ENCODE results near the gene GID8.

The GID8 gene

DNA sequence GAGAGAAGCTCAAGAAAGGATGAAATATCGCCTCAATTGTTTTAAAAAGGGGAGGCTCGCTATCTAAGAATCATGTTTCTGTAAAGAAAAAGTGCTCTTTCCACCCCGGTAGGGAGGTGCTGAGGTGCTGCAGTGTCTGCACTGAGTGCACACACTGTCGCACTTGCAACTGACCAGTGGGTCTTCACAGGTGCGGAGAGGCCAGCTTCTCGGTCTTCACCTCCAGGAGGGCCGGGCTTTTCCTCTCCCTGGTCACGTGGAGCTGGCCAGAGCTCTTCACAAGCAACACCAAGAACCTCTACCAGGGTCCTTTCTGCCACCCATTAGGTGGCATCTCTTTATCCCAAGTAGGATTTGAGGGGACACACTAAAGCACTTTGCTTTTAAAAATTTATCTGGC is 48.5 kb upstream of the GID8 start:
- no peak overlapping the region for H3K27ac ChIP-seq (ENCODE audit: low read depth, low read length)
- H3K4me3 ChIP-seq (ENCODE audit: low read length), result no peak overlapping the region
- H3K27me3 ChIP-seq (ENCODE audit: control insufficient read depth, low read length), result no peaks in the 10 kb centered on the region
- peaks cover 4% of the 10 kb centered on the region; the same call in 1 of the 2 replicates for H4K20me1 ChIP-seq (ENCODE audit: control insufficient read depth, insufficient read depth, low read depth, low read length)
- H3K9me2 ChIP-seq (replicated peaks; ENCODE audit: control insufficient read depth, low read length), result no peaks in the 10 kb centered on the region
- no peaks in the 10 kb centered on the region for H3K79me2 ChIP-seq (ENCODE audit: control insufficient read depth, low read length)
- H3K36me3 ChIP-seq (ENCODE audit: control insufficient read depth, low read length), result peaks cover 85% of the 10 kb centered on the region
- no peak for TF ChIP-seq EZH2phosphoT487 (IDR thresholded peaks at IDR 0.05; ENCODE audit: borderline replicate concordance, low read length)
- TF ChIP-seq, protein P1, sequence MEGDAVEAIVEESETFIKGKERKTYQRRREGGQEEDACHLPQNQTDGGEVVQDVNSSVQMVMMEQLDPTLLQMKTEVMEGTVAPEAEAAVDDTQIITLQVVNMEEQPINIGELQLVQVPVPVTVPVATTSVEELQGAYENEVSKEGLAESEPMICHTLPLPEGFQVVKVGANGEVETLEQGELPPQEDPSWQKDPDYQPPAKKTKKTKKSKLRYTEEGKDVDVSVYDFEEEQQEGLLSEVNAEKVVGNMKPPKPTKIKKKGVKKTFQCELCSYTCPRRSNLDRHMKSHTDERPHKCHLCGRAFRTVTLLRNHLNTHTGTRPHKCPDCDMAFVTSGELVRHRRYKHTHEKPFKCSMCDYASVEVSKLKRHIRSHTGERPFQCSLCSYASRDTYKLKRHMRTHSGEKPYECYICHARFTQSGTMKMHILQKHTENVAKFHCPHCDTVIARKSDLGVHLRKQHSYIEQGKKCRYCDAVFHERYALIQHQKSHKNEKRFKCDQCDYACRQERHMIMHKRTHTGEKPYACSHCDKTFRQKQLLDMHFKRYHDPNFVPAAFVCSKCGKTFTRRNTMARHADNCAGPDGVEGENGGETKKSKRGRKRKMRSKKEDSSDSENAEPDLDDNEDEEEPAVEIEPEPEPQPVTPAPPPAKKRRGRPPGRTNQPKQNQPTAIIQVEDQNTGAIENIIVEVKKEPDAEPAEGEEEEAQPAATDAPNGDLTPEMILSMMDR (IDR thresholded peaks at IDR 0.05; ENCODE audit: low read depth, low read length, poor library complexity, severe bottlenecking), result no peak
- H3K9me3 ChIP-seq (ENCODE audit: control insufficient read depth, insufficient read depth, low read length), result no peaks in the 10 kb centered on the region
- H3K4me1 ChIP-seq (ENCODE audit: control insufficient read depth, low read length), result no peaks in the 10 kb centered on the region
- H3K4me2 ChIP-seq (ENCODE audit: low read length), result no peak overlapping the region
- no peaks in the 10 kb centered on the region for H3F3A ChIP-seq (ENCODE audit: control insufficient read depth, insufficient read depth)

GRCh38 chr20:62889871-62890270 is 48.1 kb upstream of the GID8 start:
- peaks cover 1% of the 10 kb centered on the region; the same call in 1 of the 2 replicates for H4K20me1 ChIP-seq (ENCODE audit: control insufficient read depth, insufficient read depth, low read depth, low read length)
- no peak overlapping the region for H3K4me3 ChIP-seq (ENCODE audit: low read length)
- no peaks in the 10 kb centered on the region for H3K9me3 ChIP-seq (ENCODE audit: control insufficient read depth, insufficient read depth, low read length)
- H3K36me3 ChIP-seq (ENCODE audit: control insufficient read depth, low read length), result peaks cover 89% of the 10 kb centered on the region
- no peaks in the 10 kb centered on the region for H3K9me2 ChIP-seq (replicated peaks; ENCODE audit: control insufficient read depth, low read length)
- H3K27ac ChIP-seq (ENCODE audit: low read depth, low read length), result no peak overlapping the region
- no peaks in the 10 kb centered on the region for H3F3A ChIP-seq (ENCODE audit: control insufficient read depth, insufficient read depth)
- no peaks in the 10 kb centered on the region for H3K4me1 ChIP-seq (ENCODE audit: control insufficient read depth, low read length)
- no peaks in the 10 kb centered on the region for H3K79me2 ChIP-seq (ENCODE audit: control insufficient read depth, low read length)
- H3K4me2 ChIP-seq (ENCODE audit: low read length), result no peak overlapping the region
- H3K27me3 ChIP-seq (ENCODE audit: control insufficient read depth, low read length), result no peaks in the 10 kb centered on the region
- no peak for TF ChIP-seq EZH2phosphoT487 (IDR thresholded peaks at IDR 0.05; ENCODE audit: borderline replicate concordance, low read length)
- TF ChIP-seq, protein P1 (IDR thresholded peaks at IDR 0.05; ENCODE audit: low read depth, low read length, poor library complexity, severe bottlenecking), result no peak

DNA sequence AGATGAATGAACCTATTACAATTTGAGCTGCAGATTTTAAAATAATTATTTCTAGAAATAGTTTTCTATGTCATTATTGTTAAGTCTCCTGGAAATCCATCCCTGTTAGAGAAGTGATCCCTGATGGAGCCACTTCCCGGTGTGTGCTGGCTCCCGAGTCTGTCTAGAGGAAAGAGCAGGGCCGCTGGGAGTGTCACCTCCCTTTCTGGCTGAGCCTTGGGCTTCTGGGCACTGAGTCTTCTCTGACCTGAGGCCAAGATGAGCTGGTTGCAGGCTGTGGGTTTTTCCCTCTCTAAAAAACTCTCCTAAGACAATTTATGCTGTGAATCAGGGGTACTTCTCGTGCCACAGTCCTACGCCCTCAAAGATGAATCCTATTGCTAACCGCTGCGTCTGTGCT is 47.5 kb upstream of the GID8 start:
- H3F3A ChIP-seq (ENCODE audit: control insufficient read depth, insufficient read depth), result no peaks in the 10 kb centered on the region
- no peaks in the 10 kb centered on the region for H3K9me2 ChIP-seq (replicated peaks; ENCODE audit: control insufficient read depth, low read length)
- peaks cover 95% of the 10 kb centered on the region for H3K36me3 ChIP-seq (ENCODE audit: control insufficient read depth, low read length)
- no peaks in the 10 kb centered on the region for H3K27me3 ChIP-seq (ENCODE audit: control insufficient read depth, low read length)
- no peaks in the 10 kb centered on the region for H3K4me1 ChIP-seq (ENCODE audit: control insufficient read depth, low read length)
- no peaks in the 10 kb centered on the region for H4K20me1 ChIP-seq (ENCODE audit: control insufficient read depth, insufficient read depth, low read depth, low read length)
- no peak for TF ChIP-seq EZH2phosphoT487 (IDR thresholded peaks at IDR 0.05; ENCODE audit: borderline replicate concordance, low read length)
- TF ChIP-seq, protein P1 (IDR thresholded peaks at IDR 0.05; ENCODE audit: low read depth, low read length, poor library complexity, severe bottlenecking), result no peak
- H3K4me3 ChIP-seq (ENCODE audit: low read length), result no peak overlapping the region
- no peak overlapping the region for H3K27ac ChIP-seq (ENCODE audit: low read depth, low read length)
- H3K79me2 ChIP-seq (ENCODE audit: control insufficient read depth, low read length), result no peaks in the 10 kb centered on the region
- H3K4me2 ChIP-seq (ENCODE audit: low read length), result no peak overlapping the region
- H3K9me3 ChIP-seq (ENCODE audit: control insufficient read depth, insufficient read depth, low read length), result no peaks in the 10 kb centered on the region
